ENCODE data around the gene WDR27.

WDR27 gene

DNA sequence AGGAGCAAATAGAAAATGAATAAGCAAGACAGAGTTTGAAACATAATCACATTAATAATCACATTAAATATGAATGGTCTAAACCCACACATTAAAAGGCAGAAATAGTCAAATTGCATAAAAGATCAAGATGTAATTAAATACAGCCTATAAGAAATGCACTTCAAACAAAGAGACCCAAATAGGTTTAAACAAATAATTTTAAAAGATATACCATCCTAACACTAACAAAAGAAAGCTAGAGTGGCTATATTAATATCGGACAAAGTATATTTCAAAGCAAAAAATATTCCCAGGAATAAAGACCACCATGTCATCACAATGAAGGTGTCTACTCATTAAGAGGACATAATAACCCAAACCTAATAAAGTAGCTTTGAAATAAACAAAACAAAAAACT lies 140.2 kb downstream of the WDR27 start:
- Histone ChIP-seq H2BK5ac (ENCODE audit: low read length) (no peak overlapping the region), H3K56ac (ENCODE audit: low read length) (no peak overlapping the region), H3K4ac (ENCODE audit: low read depth, low read length) (no peak overlapping the region), H3K79me1 (ENCODE audit: low read length) (no peaks in the 10 kb centered on the region), H3K79me2 (ENCODE audit: control insufficient read depth, insufficient read depth, low read length) (no peaks in the 10 kb centered on the region), H3K4me3 (ENCODE audit: low read length) (no peak overlapping the region), H2BK15ac (replicated peaks; ENCODE audit: low read depth) (no peak overlapping the region), H3K18ac (ENCODE audit: low read length) (no peak overlapping the region), H3K9ac (ENCODE audit: low read length) (no peak overlapping the region), H3K23ac (ENCODE audit: low read length) (no peak overlapping the region), H3K4me1 (ENCODE audit: control insufficient read depth, low read depth, low read length) (no peaks in the 10 kb centered on the region), H3K4me2 (ENCODE audit: low read length) (no peak overlapping the region), H3K27ac (ENCODE audit: low read depth, low read length) (no peak overlapping the region), H3K27me3 (ENCODE audit: insufficient read depth, low read length, poor library complexity) (no peaks in the 10 kb centered on the region), H3K36me3 (ENCODE audit: control insufficient read depth, insufficient read depth, low read length) (no peaks in the 10 kb centered on the region), H2BK120ac (ENCODE audit: low read depth, low read length) (no peak overlapping the region), H4K5ac (ENCODE audit: low read length) (no peak overlapping the region), H2AK5ac (ENCODE audit: low read length) (no peak overlapping the region), H4K8ac (ENCODE audit: low read depth, low read length) (no peak overlapping the region)
- DNase-seq: no peak
- no CpG with 5 or more reads among the region's 1 CpG for WGBS (ENCODE audit: extremely low coverage, insufficient coverage, low lambda C conversion rate)

DNA sequence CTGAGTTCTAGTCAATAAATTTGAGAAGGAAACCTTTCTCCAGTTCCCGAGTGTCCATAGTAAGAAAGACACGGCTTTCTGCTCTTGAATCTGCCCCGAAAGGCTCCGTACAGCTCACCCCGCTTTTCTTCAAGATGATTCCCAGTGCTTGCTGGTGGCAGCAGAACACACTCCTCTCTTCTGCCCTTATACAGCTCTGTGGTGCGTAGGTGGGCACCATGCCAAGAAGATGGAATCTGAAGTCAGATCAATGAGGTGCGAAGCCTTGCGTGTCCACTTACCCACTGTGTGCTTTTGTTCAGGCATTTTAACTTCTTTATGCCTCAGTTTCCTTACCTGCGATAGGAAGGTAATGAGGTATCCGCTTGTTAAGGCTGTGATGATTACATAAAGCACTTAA lies 142.2 kb downstream of the WDR27 start:
- H3K56ac ChIP-seq (ENCODE audit: low read length): no peak overlapping the region
- H2BK120ac ChIP-seq (ENCODE audit: low read depth, low read length): no peak overlapping the region
- H2BK5ac ChIP-seq (ENCODE audit: low read length): no peak overlapping the region
- no peak overlapping the region for H3K18ac ChIP-seq (ENCODE audit: low read length)
- no peaks in the 10 kb centered on the region for H3K27me3 ChIP-seq (ENCODE audit: insufficient read depth, low read length, poor library complexity)
- no peak overlapping the region for H2AK5ac ChIP-seq (ENCODE audit: low read length)
- no peak for DNase-seq
- H3K9ac ChIP-seq (ENCODE audit: low read length): no peak overlapping the region
- H3K79me2 ChIP-seq (ENCODE audit: control insufficient read depth, insufficient read depth, low read length): no peaks in the 10 kb centered on the region
- H3K4me2 ChIP-seq (ENCODE audit: low read length): no peak overlapping the region
- no peak overlapping the region for H3K23ac ChIP-seq (ENCODE audit: low read length)
- no CpG with 5 or more reads among the region's 10 CpGs for WGBS (ENCODE audit: extremely low coverage, insufficient coverage, low lambda C conversion rate)
- H3K27ac ChIP-seq (ENCODE audit: low read depth, low read length): no peak overlapping the region
- no peak overlapping the region for H4K5ac ChIP-seq (ENCODE audit: low read length)
- H3K36me3 ChIP-seq (ENCODE audit: control insufficient read depth, insufficient read depth, low read length): no peaks in the 10 kb centered on the region
- no peak overlapping the region for H3K4me3 ChIP-seq (ENCODE audit: low read length)
- no peak overlapping the region for H2BK15ac ChIP-seq (replicated peaks; ENCODE audit: low read depth)
- no peak overlapping the region for H4K8ac ChIP-seq (ENCODE audit: low read depth, low read length)
- no peaks in the 10 kb centered on the region for H3K4me1 ChIP-seq (ENCODE audit: control insufficient read depth, low read depth, low read length)
- H3K4ac ChIP-seq (ENCODE audit: low read depth, low read length): no peak overlapping the region
- no peaks in the 10 kb centered on the region for H3K79me1 ChIP-seq (ENCODE audit: low read length)

- Histone ChIP-seq H3K4me3 (ENCODE audit: low read length) (no peak overlapping the region), H3K9ac (ENCODE audit: low read length) (no peak overlapping the region), H2BK5ac (ENCODE audit: low read length) (no peak overlapping the region), H3K79me1 (ENCODE audit: low read length) (no peaks in the 10 kb centered on the region), H4K5ac (ENCODE audit: low read length) (no peak overlapping the region), H3K79me2 (ENCODE audit: control insufficient read depth, insufficient read depth, low read length) (no peaks in the 10 kb centered on the region), H2AK5ac (ENCODE audit: low read length) (no peak overlapping the region), H2BK120ac (ENCODE audit: low read depth, low read length) (no peak overlapping the region), H2BK15ac (replicated peaks; ENCODE audit: low read depth) (no peak overlapping the region), H3K4me1 (ENCODE audit: control insufficient read depth, low read depth, low read length) (no peaks in the 10 kb centered on the region), H3K4ac (ENCODE audit: low read depth, low read length) (no peak overlapping the region), H3K36me3 (ENCODE audit: control insufficient read depth, insufficient read depth, low read length) (no peaks in the 10 kb centered on the region), H3K23ac (ENCODE audit: low read length) (no peak overlapping the region), H3K18ac (ENCODE audit: low read length) (no peak overlapping the region), H3K27me3 (ENCODE audit: insufficient read depth, low read length, poor library complexity) (no peaks in the 10 kb centered on the region), H3K4me2 (ENCODE audit: low read length) (no peak overlapping the region), H4K8ac (ENCODE audit: low read depth, low read length) (no peak overlapping the region), H3K27ac (ENCODE audit: low read depth, low read length) (no peak overlapping the region), H3K56ac (ENCODE audit: low read length) (no peak overlapping the region)
- WGBS (ENCODE audit: extremely low coverage, insufficient coverage, low lambda C conversion rate): no CpG with 5 or more reads among the region's 9 CpGs
- DNase-seq: no peak
Measured at GRCh38 chr6:169558774-169559441, 142.9 kb downstream of the WDR27 start.

- no peak overlapping the region for H2AK5ac ChIP-seq (ENCODE audit: low read length)
- no peaks in the 10 kb centered on the region for H3K4me1 ChIP-seq (ENCODE audit: control insufficient read depth, low read depth, low read length)
- H3K27me3 ChIP-seq (ENCODE audit: insufficient read depth, low read length, poor library complexity): no peaks in the 10 kb centered on the region
- no peak overlapping the region for H2BK5ac ChIP-seq (ENCODE audit: low read length)
- H3K79me2 ChIP-seq (ENCODE audit: control insufficient read depth, insufficient read depth, low read length): no peaks in the 10 kb centered on the region
- H2BK15ac ChIP-seq (replicated peaks; ENCODE audit: low read depth): no peak overlapping the region
- H3K4me2 ChIP-seq (ENCODE audit: low read length): no peak overlapping the region
- no peak overlapping the region for H4K5ac ChIP-seq (ENCODE audit: low read length)
- H3K56ac ChIP-seq (ENCODE audit: low read length): no peak overlapping the region
- DNase-seq: no peak
- H3K79me1 ChIP-seq (ENCODE audit: low read length): no peaks in the 10 kb centered on the region
- no peaks in the 10 kb centered on the region for H3K36me3 ChIP-seq (ENCODE audit: control insufficient read depth, insufficient read depth, low read length)
- H3K18ac ChIP-seq (ENCODE audit: low read length): no peak overlapping the region
- no peak overlapping the region for H3K9ac ChIP-seq (ENCODE audit: low read length)
- H3K23ac ChIP-seq (ENCODE audit: low read length): no peak overlapping the region
- no peak overlapping the region for H3K27ac ChIP-seq (ENCODE audit: low read depth, low read length)
- WGBS (ENCODE audit: extremely low coverage, insufficient coverage, low lambda C conversion rate): no CpG with 5 or more reads among the region's 8 CpGs
- no peak overlapping the region for H3K4me3 ChIP-seq (ENCODE audit: low read length)
- no peak overlapping the region for H2BK120ac ChIP-seq (ENCODE audit: low read depth, low read length)
- no peak overlapping the region for H3K4ac ChIP-seq (ENCODE audit: low read depth, low read length)
- no peak overlapping the region for H4K8ac ChIP-seq (ENCODE audit: low read depth, low read length)
Measured at GRCh38 chr6:169558378-169558773, 143.5 kb downstream of the WDR27 start.

DNA sequence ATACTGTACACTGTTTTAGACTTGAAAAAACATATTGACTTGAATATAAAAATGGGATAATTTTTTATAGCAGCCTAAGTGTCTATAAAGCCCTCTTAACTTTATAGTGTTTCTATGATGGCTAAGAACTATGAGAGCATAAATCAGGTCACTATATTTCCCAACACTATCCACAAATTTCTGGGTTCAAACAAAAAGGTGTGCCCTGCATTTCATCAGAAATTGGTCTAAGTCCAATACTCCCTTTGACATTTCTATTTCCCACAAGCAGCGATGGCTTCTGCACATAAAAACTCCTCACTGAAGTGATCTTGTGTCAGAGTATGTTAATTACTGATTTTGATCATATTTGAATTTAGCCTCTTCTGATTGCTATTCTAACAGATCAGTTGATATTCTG lies 143.9 kb downstream of the WDR27 start:
- Histone ChIP-seq H3K9ac (ENCODE audit: low read length) (no peak overlapping the region), H3K36me3 (ENCODE audit: control insufficient read depth, insufficient read depth, low read length) (no peaks in the 10 kb centered on the region), H3K23ac (ENCODE audit: low read length) (no peak overlapping the region), H4K8ac (ENCODE audit: low read depth, low read length) (no peak overlapping the region), H4K5ac (ENCODE audit: low read length) (no peak overlapping the region), H3K27ac (ENCODE audit: low read depth, low read length) (no peak overlapping the region), H2BK5ac (ENCODE audit: low read length) (no peak overlapping the region), H2BK15ac (replicated peaks; ENCODE audit: low read depth) (no peak overlapping the region), H2BK120ac (ENCODE audit: low read depth, low read length) (no peak overlapping the region), H2AK5ac (ENCODE audit: low read length) (no peak overlapping the region), H3K4ac (ENCODE audit: low read depth, low read length) (no peak overlapping the region), H3K79me2 (ENCODE audit: control insufficient read depth, insufficient read depth, low read length) (no peaks in the 10 kb centered on the region), H3K18ac (ENCODE audit: low read length) (no peak overlapping the region), H3K56ac (ENCODE audit: low read length) (no peak overlapping the region), H3K79me1 (ENCODE audit: low read length) (no peaks in the 10 kb centered on the region), H3K4me1 (ENCODE audit: control insufficient read depth, low read depth, low read length) (no peaks in the 10 kb centered on the region), H3K4me3 (ENCODE audit: low read length) (no peak overlapping the region), H3K4me2 (ENCODE audit: low read length) (no peak overlapping the region), H3K27me3 (ENCODE audit: insufficient read depth, low read length, poor library complexity) (no peaks in the 10 kb centered on the region)
- WGBS (ENCODE audit: extremely low coverage, insufficient coverage, low lambda C conversion rate): no CpG with 5 or more reads among the region's 1 CpG
- DNase-seq: no peak
